Panc1 (cell line): ENCODE measurements around the gene CDCA3.

Source experiments
- TCF7L2 ChIP-seq: IDR thresholded peaks from 2 replicates; pipeline ENCODE4 v1.6.1; 2011; ENCODE audit warnings: mild to moderate bottlenecking, low read depth, low read length, inconsistent platforms
- TF ChIP-seq, protein P1 (sequence below): fragments of 450-650 bp; IDR thresholded peaks from 2 replicates; pipeline ENCODE4 v1.5.1; 2017; ENCODE audit warnings: mild to moderate bottlenecking

DNA sequence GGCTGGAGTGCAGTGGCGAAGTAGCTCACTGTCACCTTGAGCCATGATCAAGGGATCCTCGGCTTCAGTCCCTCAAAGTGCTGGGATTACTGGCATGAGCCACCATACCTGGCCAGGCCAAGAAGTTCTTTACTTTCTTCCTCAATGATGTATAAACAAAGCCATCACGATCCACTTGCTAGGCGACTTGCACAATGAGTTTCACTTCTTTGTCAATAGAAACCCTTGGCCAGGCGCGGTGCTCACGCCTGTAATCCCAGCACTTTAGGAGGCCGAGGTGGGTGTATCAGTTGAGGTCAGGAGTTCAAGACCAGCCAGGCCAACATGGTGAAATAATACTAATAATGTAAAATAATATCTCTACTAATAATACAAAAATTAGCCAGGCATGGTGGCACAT lies 36.4 kb upstream of the CDCA3 start:
- TF ChIP-seq, protein P1, sequence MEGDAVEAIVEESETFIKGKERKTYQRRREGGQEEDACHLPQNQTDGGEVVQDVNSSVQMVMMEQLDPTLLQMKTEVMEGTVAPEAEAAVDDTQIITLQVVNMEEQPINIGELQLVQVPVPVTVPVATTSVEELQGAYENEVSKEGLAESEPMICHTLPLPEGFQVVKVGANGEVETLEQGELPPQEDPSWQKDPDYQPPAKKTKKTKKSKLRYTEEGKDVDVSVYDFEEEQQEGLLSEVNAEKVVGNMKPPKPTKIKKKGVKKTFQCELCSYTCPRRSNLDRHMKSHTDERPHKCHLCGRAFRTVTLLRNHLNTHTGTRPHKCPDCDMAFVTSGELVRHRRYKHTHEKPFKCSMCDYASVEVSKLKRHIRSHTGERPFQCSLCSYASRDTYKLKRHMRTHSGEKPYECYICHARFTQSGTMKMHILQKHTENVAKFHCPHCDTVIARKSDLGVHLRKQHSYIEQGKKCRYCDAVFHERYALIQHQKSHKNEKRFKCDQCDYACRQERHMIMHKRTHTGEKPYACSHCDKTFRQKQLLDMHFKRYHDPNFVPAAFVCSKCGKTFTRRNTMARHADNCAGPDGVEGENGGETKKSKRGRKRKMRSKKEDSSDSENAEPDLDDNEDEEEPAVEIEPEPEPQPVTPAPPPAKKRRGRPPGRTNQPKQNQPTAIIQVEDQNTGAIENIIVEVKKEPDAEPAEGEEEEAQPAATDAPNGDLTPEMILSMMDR, result no peak
- TF ChIP-seq TCF7L2, result no peak
